Uterus (tissue), 4 donors: ENCODE results near the gene FZD10. TPM values are rescaled to one million over a fixed set of nuclear protein-coding genes. Genes with fewer than 3 reads are reported as not detected.

ENCODE experiments used
- DNase-seq, 2 donors: peaks; one replicate each; pipeline ENCODE4 v3.0.0-alpha.2; 2019 to 2020
- H3K27ac ChIP-seq, 2 donors: fragments of 200-600 bp; sonication (generic); 1 replicate in 1 of 2; 2 replicates in 1 of 2; pipeline ENCODE4 v1.5.1; 2016 to 2018
- H3K27me3 ChIP-seq, 2 donors: fragments of 200-600 bp; sonication (generic); one replicate each; pipeline ENCODE4 v1.5.1; 2018 to 2019; ENCODE audit warnings: control low read depth in 1 of 2
- H3K36me3 ChIP-seq, 2 donors: fragments of 200-600 bp; sonication (generic); one replicate each; pipeline ENCODE4 v1.5.1; 2019; ENCODE audit warnings: control low read depth in 1 of 2
- H3K4me1 ChIP-seq, 2 donors: fragments of 200-600 bp; sonication (generic); one replicate each; pipeline ENCODE4 v1.5.1; 2018 to 2019; ENCODE audit warnings: control low read depth in 1 of 2
- H3K4me3 ChIP-seq, 2 donors: fragments of 200-600 bp; sonication (generic); 1 replicate in 1 of 2; 2 replicates in 1 of 2; pipeline ENCODE4 v1.5.1; 2018 to 2019; ENCODE audit warnings: mild to moderate bottlenecking in 1 of 2
- H3K9me3 ChIP-seq, 2 donors: fragments of 200-600 bp; sonication (generic); one replicate each; pipeline ENCODE4 v1.5.1; 2019; ENCODE audit warnings: control low read depth in 1 of 2
- CTCF ChIP-seq, 4 experiments: fragments of 200-600 bp in 2 of 4; fragments of 450-650 bp in 2 of 4; sonication (generic) in 2 of 4; IDR thresholded peaks; one replicate each; pipeline ENCODE4 v1.5.1; 2016 to 2019; ENCODE audit warnings: antibody characterized with exemption in 4 of 4, mild to moderate bottlenecking in 2 of 4, moderate library complexity in 1 of 4
- POLR2A ChIP-seq, 2 donors: fragments of 450-650 bp; IDR thresholded peaks; one replicate each; pipeline ENCODE4 v1.6.1; 2016; ENCODE audit warnings: antibody characterized with exemption in 2 of 2, mild to moderate bottlenecking in 1 of 2, moderate library complexity in 1 of 2
- intact Hi-C: fragments of 100-400 bp; cut with DNase I; formaldehyde crosslinking; loops from one replicate; pipeline ENCODE4 v1.15.1; 2023; ENCODE audit warnings: low total_unique reads
- total RNA-seq, 4 donors: library from RNA; depleted of rRNA in 3 of 4; stranded (reverse); fragments of >200 nt in 3 of 4; gene quantifications; one replicate each; pipeline versions ENCODE4 v1.1.0 to v1.2.4, GENCODE V29; 2014 to 2023
- donor health status: DM: yes; HTN: yes; CAD: no.

The FZD10 gene
- total RNA-seq, 4 donors from 2014 or later = 1.4 to 11.3 (median 1.9) TPM

GRCh38 chr12:130170611-130171010, 8.3 kb downstream of the FZD10 start:
- H3K9me3 ChIP-seq = no peaks in the 10 kb centered on the region
- H3K4me3 ChIP-seq = no peak overlapping the region
- H3K27ac ChIP-seq = no peak overlapping the region
- intact Hi-C loops = no loop called here
- peaks cover 0 to 3% of the 10 kb centered on the region in 2 donors for H3K27me3 ChIP-seq
- DNase-seq = no peak
- TF ChIP-seq POLR2A (IDR thresholded peaks at IDR 0.05) = no peak
- no peak for TF ChIP-seq CTCF (IDR thresholded peaks at IDR 0.05)
- H3K4me1 ChIP-seq = no peaks in the 10 kb centered on the region
- no peaks in the 10 kb centered on the region for H3K36me3 ChIP-seq

- no peak overlapping the region for H3K27ac ChIP-seq
- no peaks in the 10 kb centered on the region for H3K9me3 ChIP-seq
- no peak for DNase-seq
- intact Hi-C loops = no loop called here
- H3K36me3 ChIP-seq = no peaks in the 10 kb centered on the region
- H3K4me1 ChIP-seq = no peaks in the 10 kb centered on the region
- no peaks in the 10 kb centered on the region for H3K27me3 ChIP-seq
- H3K4me3 ChIP-seq = no peak overlapping the region
- no peak for TF ChIP-seq POLR2A (IDR thresholded peaks at IDR 0.05)
- TF ChIP-seq CTCF (IDR thresholded peaks at IDR 0.05) = no peak
These were observed 15.5 kb downstream of the FZD10 start for GRCh38 chr12:130177635-130178242.

GRCh38 chr12:130178282-130178681, 16.0 kb downstream of the FZD10 start:
- Histone ChIP-seq H3K9me3 (no peaks in the 10 kb centered on the region), H3K27me3 (no peaks in the 10 kb centered on the region), H3K36me3 (no peaks in the 10 kb centered on the region), H3K4me1 (no peaks in the 10 kb centered on the region), H3K4me3 (no peak overlapping the region), H3K27ac (no peak overlapping the region)
- intact Hi-C loops = no loop called here
- DNase-seq = no peak
- TF ChIP-seq CTCF (IDR thresholded peaks at IDR 0.05) (no peak), POLR2A (IDR thresholded peaks at IDR 0.05) (no peak)

- no peak for DNase-seq
- intact Hi-C loops = no loop called here
- H3K4me3 ChIP-seq = no peak overlapping the region
- no peak for TF ChIP-seq CTCF (IDR thresholded peaks at IDR 0.05)
- no peak for TF ChIP-seq POLR2A (IDR thresholded peaks at IDR 0.05)
- H3K27ac ChIP-seq = no peak overlapping the region
- H3K27me3 ChIP-seq = no peaks in the 10 kb centered on the region
- no peaks in the 10 kb centered on the region for H3K36me3 ChIP-seq
- no peaks in the 10 kb centered on the region for H3K9me3 ChIP-seq
- no peaks in the 10 kb centered on the region for H3K4me1 ChIP-seq
These were observed 16.9 kb downstream of the FZD10 start for GRCh38 chr12:130179191-130179590.

GRCh38 chr12:130179621-130180020, 17.4 kb downstream of the FZD10 start:
- H3K9me3 ChIP-seq = no peaks in the 10 kb centered on the region
- no peaks in the 10 kb centered on the region for H3K4me1 ChIP-seq
- no peak overlapping the region for H3K4me3 ChIP-seq
- TF ChIP-seq CTCF (IDR thresholded peaks at IDR 0.05) (no peak), POLR2A (IDR thresholded peaks at IDR 0.05) (no peak)
- no peaks in the 10 kb centered on the region for H3K36me3 ChIP-seq
- no peak for DNase-seq
- no peaks in the 10 kb centered on the region for H3K27me3 ChIP-seq
- intact Hi-C loops = no loop called here
- no peak overlapping the region for H3K27ac ChIP-seq
